ENCODE results near the gene SEMA3E.

GRCh38 chr7:83359108-83359507 lies 289.8 kb downstream of the SEMA3E start:
- TF ChIP-seq, protein P1, sequence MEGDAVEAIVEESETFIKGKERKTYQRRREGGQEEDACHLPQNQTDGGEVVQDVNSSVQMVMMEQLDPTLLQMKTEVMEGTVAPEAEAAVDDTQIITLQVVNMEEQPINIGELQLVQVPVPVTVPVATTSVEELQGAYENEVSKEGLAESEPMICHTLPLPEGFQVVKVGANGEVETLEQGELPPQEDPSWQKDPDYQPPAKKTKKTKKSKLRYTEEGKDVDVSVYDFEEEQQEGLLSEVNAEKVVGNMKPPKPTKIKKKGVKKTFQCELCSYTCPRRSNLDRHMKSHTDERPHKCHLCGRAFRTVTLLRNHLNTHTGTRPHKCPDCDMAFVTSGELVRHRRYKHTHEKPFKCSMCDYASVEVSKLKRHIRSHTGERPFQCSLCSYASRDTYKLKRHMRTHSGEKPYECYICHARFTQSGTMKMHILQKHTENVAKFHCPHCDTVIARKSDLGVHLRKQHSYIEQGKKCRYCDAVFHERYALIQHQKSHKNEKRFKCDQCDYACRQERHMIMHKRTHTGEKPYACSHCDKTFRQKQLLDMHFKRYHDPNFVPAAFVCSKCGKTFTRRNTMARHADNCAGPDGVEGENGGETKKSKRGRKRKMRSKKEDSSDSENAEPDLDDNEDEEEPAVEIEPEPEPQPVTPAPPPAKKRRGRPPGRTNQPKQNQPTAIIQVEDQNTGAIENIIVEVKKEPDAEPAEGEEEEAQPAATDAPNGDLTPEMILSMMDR (IDR thresholded peaks at IDR 0.05; ENCODE audit: insufficient read depth, low read length, poor library complexity, severe bottlenecking), result no peak
- TF ChIP-seq EZH2phosphoT487 (conservative IDR thresholded peaks at IDR 0.05; ENCODE audit: low read length), result no peak
